Heart left ventricle (tissue), 13 donors: ENCODE results near the gene FLVCR2.

ENCODE experiments used
- POLR2A ChIP-seq, 2 donors: fragments of 450-650 bp; IDR thresholded peaks; one replicate each; pipeline ENCODE4 v1.6.1; 2017; ENCODE audit warnings: antibody characterized with exemption in 2 of 2, mild to moderate bottlenecking in 2 of 2, moderate library complexity in 2 of 2
- TF ChIP-seq, protein P1 (sequence below), 12 donors: fragments of 200-600 bp; sonication (generic) in 4 of 12; IDR thresholded peaks; one replicate each; pipeline versions ENCODE4 v1.5.0 to v1.8.0; 2018 to 2022; ENCODE audit warnings: antibody characterized with exemption in 12 of 12, mild to moderate bottlenecking in 5 of 12
- donor health status: ischemic (EF 13 %, LVEDD 7.1; RV severe dilation, severe dysfunction).
- donor health status: DM: no; HTN: yes; CAD: no.
- donor health status: DM: no; HTN: no; CAD: no.
- donor health status: ischemic (EF 25% LVEDD 6.9; RV normal size, moderate dysfunction).
- donor health status: ischemic (EF 25% LVEDD 5.7; RV mildly dilated, moderate dysfunction).
- donor health status: ischemic (EF 35%, LVEDD 5.7; RV mildly dilated, moderate dysfunction).
- donor health status: nonischemic (EF 11% LVEDD 7.7; RV severe dilation, severe dysfunction).
- donor health status: DM: yes; HTN: yes; CAD: no.
- donor health status: PGD.
- donor health status: ischemic (EF 29% LVEDD 5.4; RV normal size, mild dysfunction).
- donor health status: nonischemic (EF 23%, LVEDD 6.1; RV moderate dilation, normal function).

DNA sequence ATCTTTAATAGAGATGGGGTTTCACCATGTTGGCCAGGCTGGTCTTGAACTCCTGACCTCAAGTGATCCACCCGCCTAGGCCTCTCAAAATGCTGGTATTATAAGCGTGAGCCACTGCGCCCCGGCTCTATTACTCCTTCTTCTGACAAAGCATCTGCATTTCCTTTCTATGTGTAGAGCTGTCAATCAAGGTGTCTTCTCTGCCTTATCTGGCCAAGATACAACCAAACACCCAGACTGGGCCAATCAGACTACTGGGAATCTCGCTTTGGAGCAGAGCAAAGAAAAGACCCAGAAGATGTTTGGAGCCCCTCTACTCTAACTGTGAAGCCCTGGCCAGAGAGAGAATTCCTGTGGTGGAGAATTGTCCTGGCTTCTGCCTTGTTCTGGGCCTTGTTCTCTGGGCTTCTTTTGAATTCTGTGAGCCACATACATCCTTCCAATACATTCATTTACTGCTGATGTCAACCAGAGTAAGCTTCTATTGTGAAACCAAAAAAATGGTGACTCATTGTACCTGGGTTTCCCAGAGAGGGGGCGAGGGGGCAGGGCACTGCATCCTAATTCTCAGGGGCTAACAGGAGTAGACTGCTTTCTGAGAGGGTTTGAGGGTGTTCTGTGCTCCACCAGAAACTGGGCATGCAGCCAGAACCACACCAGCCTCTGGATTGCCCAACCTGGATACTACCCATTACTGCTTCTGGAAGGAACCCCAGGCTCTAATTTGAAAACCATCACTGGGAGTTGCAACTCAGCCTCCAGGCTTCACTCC, 18.8 kb upstream of the FLVCR2 start:
- TF ChIP-seq, protein P1, sequence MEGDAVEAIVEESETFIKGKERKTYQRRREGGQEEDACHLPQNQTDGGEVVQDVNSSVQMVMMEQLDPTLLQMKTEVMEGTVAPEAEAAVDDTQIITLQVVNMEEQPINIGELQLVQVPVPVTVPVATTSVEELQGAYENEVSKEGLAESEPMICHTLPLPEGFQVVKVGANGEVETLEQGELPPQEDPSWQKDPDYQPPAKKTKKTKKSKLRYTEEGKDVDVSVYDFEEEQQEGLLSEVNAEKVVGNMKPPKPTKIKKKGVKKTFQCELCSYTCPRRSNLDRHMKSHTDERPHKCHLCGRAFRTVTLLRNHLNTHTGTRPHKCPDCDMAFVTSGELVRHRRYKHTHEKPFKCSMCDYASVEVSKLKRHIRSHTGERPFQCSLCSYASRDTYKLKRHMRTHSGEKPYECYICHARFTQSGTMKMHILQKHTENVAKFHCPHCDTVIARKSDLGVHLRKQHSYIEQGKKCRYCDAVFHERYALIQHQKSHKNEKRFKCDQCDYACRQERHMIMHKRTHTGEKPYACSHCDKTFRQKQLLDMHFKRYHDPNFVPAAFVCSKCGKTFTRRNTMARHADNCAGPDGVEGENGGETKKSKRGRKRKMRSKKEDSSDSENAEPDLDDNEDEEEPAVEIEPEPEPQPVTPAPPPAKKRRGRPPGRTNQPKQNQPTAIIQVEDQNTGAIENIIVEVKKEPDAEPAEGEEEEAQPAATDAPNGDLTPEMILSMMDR (IDR thresholded peaks at IDR 0.05), result no peak
- no peak for TF ChIP-seq POLR2A (IDR thresholded peaks at IDR 0.05)
